ENCODE results near the gene ADGRG4. TPM values are rescaled to one million over a fixed set of nuclear protein-coding genes. Genes with fewer than 3 reads are reported as not detected.

Gene ADGRG4
- polyA plus RNA-seq, 1 donor from 2014 or later = not detected

DNA sequence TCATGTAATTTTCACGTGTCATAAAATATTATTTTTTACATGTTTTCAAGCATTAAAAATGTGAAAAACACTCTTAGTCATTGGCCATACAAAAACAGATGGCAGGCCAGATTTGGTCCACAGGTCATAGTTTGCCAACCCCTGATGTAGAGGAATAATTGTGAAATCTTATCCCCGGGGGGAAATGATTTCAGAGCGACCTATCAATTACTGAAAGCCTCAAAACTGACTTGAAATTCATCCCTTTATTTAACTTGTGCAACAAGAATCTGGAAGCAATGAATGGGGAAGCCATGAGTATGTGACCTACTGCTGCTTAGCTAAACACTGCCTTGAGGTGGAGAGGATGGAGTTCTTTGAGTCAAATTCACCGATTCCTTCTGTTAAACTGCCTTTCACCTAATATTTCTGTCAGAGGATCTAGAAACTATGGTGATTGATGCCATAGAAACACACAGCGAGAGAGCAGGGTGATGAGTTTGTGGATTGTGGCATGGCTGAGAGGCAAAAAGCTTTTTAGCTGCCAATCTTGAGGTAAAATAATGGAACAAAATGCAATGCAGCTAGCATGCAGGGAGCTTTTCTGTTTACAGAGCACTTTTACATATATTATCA, 156.6 kb downstream of the ADGRG4 start:
- Histone ChIP-seq H3K27ac (ENCODE audit: low read length) (peak overlapping the region; percentile 58), H3K9me2 (ENCODE audit: insufficient read depth, low read length) (no peaks in the 10 kb centered on the region), H2AFZ (ENCODE audit: low read depth, low read length) (no peak overlapping the region), H3F3A (ENCODE audit: insufficient read depth, low read length, poor library complexity, severe bottlenecking) (no peaks in the 10 kb centered on the region), H3K36me3 (ENCODE audit: insufficient read depth, low read length) (no peaks in the 10 kb centered on the region), H3K27me3 (ENCODE audit: insufficient read depth, low read depth, low read length) (no peaks in the 10 kb centered on the region), H4K20me1 (ENCODE audit: insufficient read depth) (no peaks in the 10 kb centered on the region), H3K4me3 (ENCODE audit: low read length) (peak overlapping the region; percentile 34), H3K9me3 (ENCODE audit: low read length) (no peaks in the 10 kb centered on the region), H3K9ac (ENCODE audit: low read length) (no peak overlapping the region), H3K4me2 (ENCODE audit: low read length) (no peak overlapping the region), H3K79me2 (replicated peaks; ENCODE audit: insufficient read depth, low read length) (no peaks in the 10 kb centered on the region)
- TF ChIP-seq EP300 (conservative IDR thresholded peaks at IDR 0.05; ENCODE audit: poor library complexity, severe bottlenecking) (peak; percentile 50), RAD21 (conservative IDR thresholded peaks at IDR 0.05) (no peak)

DNA sequence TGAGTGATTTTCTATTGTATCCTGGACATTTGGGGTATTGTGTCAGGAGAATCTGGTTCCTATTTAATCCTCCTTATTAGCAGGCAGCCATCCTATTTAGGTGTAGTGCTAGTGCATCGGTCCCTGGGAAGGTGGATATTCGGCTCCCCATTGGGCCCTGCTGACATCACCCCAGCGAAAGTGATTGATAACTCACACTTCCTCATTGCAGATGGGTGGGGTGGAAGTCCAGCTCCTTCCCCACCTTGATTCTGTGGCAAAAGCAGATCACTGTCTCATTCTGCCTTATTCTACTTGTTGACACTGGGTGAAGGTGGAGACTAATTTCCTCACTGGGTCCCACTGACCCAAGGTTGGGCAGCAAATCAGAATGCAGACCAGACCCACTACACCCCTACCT, 163.8 kb downstream of the ADGRG4 start:
- no peak overlapping the region for H3K9ac ChIP-seq (ENCODE audit: low read length)
- no peaks in the 10 kb centered on the region for H3K36me3 ChIP-seq (ENCODE audit: insufficient read depth, low read length)
- TF ChIP-seq RAD21 (conservative IDR thresholded peaks at IDR 0.05) (no peak), EZH2 (IDR thresholded peaks at IDR 0.05; ENCODE audit: borderline replicate concordance, insufficient read depth, low read length, poor library complexity, severe bottlenecking) (no peak)
- no peaks in the 10 kb centered on the region for H3K27me3 ChIP-seq (ENCODE audit: insufficient read depth, low read depth, low read length)
- no peaks in the 10 kb centered on the region for H3K9me2 ChIP-seq (ENCODE audit: insufficient read depth, low read length)
- no peaks in the 10 kb centered on the region for H4K20me1 ChIP-seq (ENCODE audit: insufficient read depth)
- H3K9me3 ChIP-seq (ENCODE audit: low read length) = no peaks in the 10 kb centered on the region
- H2AFZ ChIP-seq (ENCODE audit: low read depth, low read length) = no peak overlapping the region
- H3F3A ChIP-seq (ENCODE audit: insufficient read depth, low read length, poor library complexity, severe bottlenecking) = no peaks in the 10 kb centered on the region
- no peak overlapping the region for H3K4me3 ChIP-seq (ENCODE audit: low read length)
- H3K79me2 ChIP-seq (replicated peaks; ENCODE audit: insufficient read depth, low read length) = no peaks in the 10 kb centered on the region
- no peak overlapping the region for H3K27ac ChIP-seq (ENCODE audit: low read length)
- no peak overlapping the region for H3K4me2 ChIP-seq (ENCODE audit: low read length)

Other genes with a start within 250 kb of the ADGRG4 start
- 235 and 268 TPM in 2 replicates for gene FHL1, start 153.4 kb upstream of the ADGRG4 start, polyA plus RNA-seq
- 0.68 and 5.4 TPM in 2 replicates for gene MAP7D3, start 49.6 kb upstream of the ADGRG4 start, polyA plus RNA-seq
- gene BRS3, start 187.0 kb downstream of the ADGRG4 start, polyA plus RNA-seq = 0.20 TPM in 1 of 2 replicates, not detected in the other
- gene HTATSF1, start 196.6 kb downstream of the ADGRG4 start, polyA plus RNA-seq = 114 and 137 TPM in 2 replicates
- not detected in 2 replicates for gene VGLL1, start 231.3 kb downstream of the ADGRG4 start, polyA plus RNA-seq